Measurements from ENCODE around the gene KLF1. TPM values are rescaled to one million over a fixed set of nuclear protein-coding genes. Genes with fewer than 3 reads are reported as not detected.
"Not testable (repeated sequence)": the region's sequence is repeated elsewhere in the genome, so short reads cannot be mapped to it uniquely, and the experiment has no call there.

Gene KLF1
- 0.37 and 0.76 TPM in 2 replicates for total RNA-seq (2014; rRNA removed; shearing (Covaris generic))

- peak within 1 kb of the TSS; percentile 63 for H3K4me3 ChIP-seq (ENCODE audit: insufficient read depth, low read depth, low read length)
- peaks cover 37% of the 10 kb centered on the region for H3K27me3 ChIP-seq (ENCODE audit: control insufficient read depth, insufficient read depth, low read length)
- H3K36me3 ChIP-seq (replicated peaks; ENCODE audit: control insufficient read depth, insufficient read depth, low read length), result no peaks in the 10 kb centered on the region
- DNase-seq, result no peak
These were observed at the start of gene KLF1 for GRCh38 chr19:12886969-12887747. Gene KLF1 (minus strand): TSS chr19:12887201. CDS start chr19:12887140, 61 bp downstream.

GRCh38 chr19:12936582-12936981, 49.6 kb upstream of the KLF1 start:
- H3K27me3 ChIP-seq (ENCODE audit: control insufficient read depth, insufficient read depth, low read length), result no peaks in the 10 kb centered on the region
- peaks cover 23% of the 10 kb centered on the region for H3K36me3 ChIP-seq (replicated peaks; ENCODE audit: control insufficient read depth, insufficient read depth, low read length)
- no peak overlapping the region for H3K4me3 ChIP-seq (ENCODE audit: insufficient read depth, low read depth, low read length)
- DNase-seq, result no peak

GRCh38 chr19:12935071-12935470, 48.1 kb upstream of the KLF1 start:
- DNase-seq, result no peak
- H3K36me3 ChIP-seq (replicated peaks; ENCODE audit: control insufficient read depth, insufficient read depth, low read length), result peaks cover 15% of the 10 kb centered on the region
- H3K4me3 ChIP-seq (ENCODE audit: insufficient read depth, low read depth, low read length), result no peak overlapping the region
- H3K27me3 ChIP-seq (ENCODE audit: control insufficient read depth, insufficient read depth, low read length), result no peaks in the 10 kb centered on the region

- Histone ChIP-seq H3K4me3 (ENCODE audit: insufficient read depth, low read depth, low read length) (peak within 1 kb of the TSS; percentile 99), H3K36me3 (replicated peaks; ENCODE audit: control insufficient read depth, insufficient read depth, low read length) (peaks cover 19% of the 10 kb centered on the region), H3K27me3 (ENCODE audit: control insufficient read depth, insufficient read depth, low read length) (no peaks in the 10 kb centered on the region)
- DNase-seq, result peak; percentile 96
These were observed 46.5 kb upstream of the KLF1 start, which contains the start of gene FARSA for GRCh38 chr19:12933287-12934072. Gene FARSA (minus strand): TSS chr19:12933711. CDS start chr19:12933696, 15 bp downstream.

- H3K27me3 ChIP-seq (ENCODE audit: control insufficient read depth, insufficient read depth, low read length), result no peaks in the 10 kb centered on the region
- DNase-seq, result no peak
- H3K4me3 ChIP-seq (ENCODE audit: insufficient read depth, low read depth, low read length), result peak overlapping the region; percentile 99
- peaks cover 23% of the 10 kb centered on the region for H3K36me3 ChIP-seq (replicated peaks; ENCODE audit: control insufficient read depth, insufficient read depth, low read length)
These were observed 45.6 kb upstream of the KLF1 start for GRCh38 chr19:12932392-12933286.

- Histone ChIP-seq H3K4me3 (ENCODE audit: insufficient read depth, low read depth, low read length) (no peak overlapping the region), H3K36me3 (replicated peaks; ENCODE audit: control insufficient read depth, insufficient read depth, low read length) (peaks cover 33% of the 10 kb centered on the region), H3K27me3 (ENCODE audit: control insufficient read depth, insufficient read depth, low read length) (no peaks in the 10 kb centered on the region)
- no peak for DNase-seq
These were observed 43.1 kb upstream of the KLF1 start for GRCh38 chr19:12930002-12930645.

GRCh38 chr19:12924621-12925310, 37.8 kb upstream of the KLF1 start:
- H3K36me3 ChIP-seq (replicated peaks; ENCODE audit: control insufficient read depth, insufficient read depth, low read length), result peaks cover 45% of the 10 kb centered on the region
- H3K4me3 ChIP-seq (ENCODE audit: insufficient read depth, low read depth, low read length), result no peak overlapping the region
- peak; percentile 28 for DNase-seq
- no peaks in the 10 kb centered on the region for H3K27me3 ChIP-seq (ENCODE audit: control insufficient read depth, insufficient read depth, low read length)

- Histone ChIP-seq H3K27me3 (ENCODE audit: control insufficient read depth, insufficient read depth, low read length) (peaks cover 11% of the 10 kb centered on the region), H3K4me3 (ENCODE audit: insufficient read depth, low read depth, low read length) (no peak overlapping the region), H3K36me3 (replicated peaks; ENCODE audit: control insufficient read depth, insufficient read depth, low read length) (peaks cover 33% of the 10 kb centered on the region)
- DNase-seq, result no peak
These were observed 36.0 kb upstream of the KLF1 start for GRCh38 chr19:12922959-12923358.

GRCh38 chr19:12921047-12921446, 34.0 kb upstream of the KLF1 start:
- Histone ChIP-seq H3K4me3 (ENCODE audit: insufficient read depth, low read depth, low read length) (no peak overlapping the region), H3K36me3 (replicated peaks; ENCODE audit: control insufficient read depth, insufficient read depth, low read length) (peaks cover 24% of the 10 kb centered on the region), H3K27me3 (ENCODE audit: control insufficient read depth, insufficient read depth, low read length) (peaks cover 11% of the 10 kb centered on the region)
- no peak for DNase-seq

- H3K36me3 ChIP-seq (replicated peaks; ENCODE audit: control insufficient read depth, insufficient read depth, low read length), result peaks cover 9% of the 10 kb centered on the region
- H3K4me3 ChIP-seq (ENCODE audit: insufficient read depth, low read depth, low read length), result no peak overlapping the region
- peaks cover 11% of the 10 kb centered on the region for H3K27me3 ChIP-seq (ENCODE audit: control insufficient read depth, insufficient read depth, low read length)
- DNase-seq, result no peak
These were observed 31.3 kb upstream of the KLF1 start for GRCh38 chr19:12918253-12918652.

GRCh38 chr19:12915860-12916259, 28.9 kb upstream of the KLF1 start:
- H3K27me3 ChIP-seq (ENCODE audit: control insufficient read depth, insufficient read depth, low read length), result peaks cover 11% of the 10 kb centered on the region
- not testable (repeated sequence) for H3K4me3 ChIP-seq (ENCODE audit: insufficient read depth, low read depth, low read length); H3K36me3 ChIP-seq (replicated peaks; ENCODE audit: control insufficient read depth, insufficient read depth, low read length); DNase-seq

GRCh38 chr19:12913851-12914690, 27.1 kb upstream of the KLF1 start:
- DNase-seq, result no peak
- no peaks in the 10 kb centered on the region for H3K36me3 ChIP-seq (replicated peaks; ENCODE audit: control insufficient read depth, insufficient read depth, low read length)
- peaks cover 11% of the 10 kb centered on the region for H3K27me3 ChIP-seq (ENCODE audit: control insufficient read depth, insufficient read depth, low read length)
- H3K4me3 ChIP-seq (ENCODE audit: insufficient read depth, low read depth, low read length), result no peak overlapping the region
